Fibroblast of skin of left biceps (primary cell): ENCODE measurements around the gene PALB2.

Experiments used
- DNase-seq, 2 experiments: peaks; one replicate each; pipeline ENCODE4 v3.0.0-alpha.2; 2013; ENCODE audit warnings: low read depth in 2 of 2

PALB2 gene

GRCh38 chr16:23581764-23582163 lies 59.3 kb downstream of the PALB2 start:
- DNase-seq: no peak

- no peak for DNase-seq
Measured at GRCh38 chr16:23580391-23580790, 60.7 kb downstream of the PALB2 start.

- no peak for DNase-seq
Measured at GRCh38 chr16:23579371-23579770, 61.7 kb downstream of the PALB2 start.

GRCh38 chr16:23578101-23578830 lies 62.8 kb downstream of the PALB2 start:
- no peak for DNase-seq

- DNase-seq: no peak
Measured at GRCh38 chr16:23577493-23577892, 63.6 kb downstream of the PALB2 start.

GRCh38 chr16:23575834-23576233 lies 65.3 kb downstream of the PALB2 start:
- DNase-seq: no peak

DNA sequence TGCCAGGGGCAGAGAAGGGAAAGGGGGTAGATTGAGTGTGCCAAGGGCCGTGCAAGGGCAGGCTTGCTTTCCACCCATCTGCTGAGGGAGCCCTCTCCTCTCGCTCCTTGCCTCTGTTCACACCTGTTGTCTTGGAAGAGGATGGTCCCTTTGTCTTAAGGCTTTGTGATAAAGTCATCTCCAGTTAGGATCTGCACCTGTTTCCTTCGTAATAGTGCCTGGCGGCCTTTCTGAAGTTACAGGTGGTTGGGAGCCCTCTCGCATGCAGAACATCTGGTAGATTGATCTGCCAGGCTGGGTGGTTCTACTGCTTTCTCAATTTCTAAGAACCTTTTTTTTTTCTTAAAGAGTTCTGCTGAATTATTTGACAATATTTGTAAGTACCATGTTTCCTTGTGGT lies 67.3 kb downstream of the PALB2 start:
- no peak for DNase-seq

DNA sequence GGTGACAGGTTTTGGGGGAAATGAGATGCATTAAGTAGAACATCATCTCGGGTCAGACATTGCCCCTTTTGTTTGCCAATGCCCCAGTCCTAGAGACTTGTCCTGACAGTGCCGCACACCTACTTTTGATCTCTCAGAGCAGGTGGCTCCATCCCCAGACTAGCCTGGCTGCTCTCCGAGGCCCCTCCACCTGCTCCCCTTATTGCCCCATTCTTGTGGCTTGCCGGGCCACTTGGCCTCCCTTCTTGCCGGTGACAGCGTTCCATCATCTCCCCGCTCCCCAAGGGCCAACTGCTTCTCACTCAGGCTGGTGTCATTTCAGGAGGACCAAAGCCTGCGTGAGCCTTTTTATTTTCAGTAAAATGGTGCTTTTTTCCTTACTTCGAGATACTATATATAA lies 68.7 kb downstream of the PALB2 start:
- DNase-seq: no peak

DNA sequence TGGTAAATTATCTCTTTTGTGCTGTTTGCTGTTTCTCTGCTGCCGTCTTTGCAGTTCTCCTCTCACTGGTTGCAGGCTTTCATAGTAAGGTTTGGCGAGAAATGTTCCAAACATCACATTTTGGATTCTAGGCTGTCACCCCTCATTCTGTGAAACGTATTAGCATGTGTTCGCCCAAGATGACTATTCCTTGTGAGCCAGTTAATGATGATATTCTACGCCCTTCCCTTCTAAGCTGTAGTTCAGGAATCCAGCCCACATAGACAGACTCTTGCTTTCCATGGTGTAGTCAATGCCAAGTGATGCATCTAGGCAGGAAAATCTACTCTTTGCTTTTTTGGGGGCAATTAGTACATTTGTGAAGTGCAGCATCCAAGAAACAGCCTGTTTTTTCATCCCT lies 69.2 kb downstream of the PALB2 start:
- DNase-seq: no peak

DNA sequence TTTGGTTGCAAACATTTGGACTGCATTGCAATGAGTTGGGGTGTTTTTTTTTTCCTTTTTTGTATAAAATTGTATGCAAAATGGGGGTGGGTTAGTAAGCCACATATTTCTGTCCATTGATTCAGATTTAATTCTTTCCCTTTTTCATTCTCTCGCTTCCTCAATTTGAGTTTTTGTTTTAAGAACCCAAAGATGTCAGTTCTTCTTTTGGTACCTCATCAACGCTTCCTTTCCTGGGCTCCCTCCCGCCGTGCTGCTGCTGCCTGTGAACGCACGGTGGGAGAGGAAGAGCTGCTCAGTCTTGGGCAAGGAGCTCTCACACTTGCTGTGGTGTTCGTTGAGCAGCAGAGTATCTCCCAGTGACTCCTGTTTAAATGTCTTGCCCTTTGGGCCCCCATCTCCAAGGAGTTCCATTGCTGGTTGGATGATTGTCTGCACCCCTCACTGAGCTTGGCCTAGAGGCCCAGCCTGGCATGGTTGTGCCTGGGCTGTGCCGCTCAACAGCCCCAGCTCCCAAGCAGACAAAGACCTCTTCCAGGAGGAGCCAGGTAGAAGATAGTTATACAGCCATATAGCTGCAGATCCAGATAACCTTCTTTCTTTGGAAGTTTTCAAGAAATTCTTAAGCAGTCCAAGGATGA lies 70.0 kb downstream of the PALB2 start:
- no peak for DNase-seq

GRCh38 chr16:23567602-23568001 lies 73.5 kb downstream of the PALB2 start:
- no peak for DNase-seq

GRCh38 chr16:23566724-23567123 lies 74.4 kb downstream of the PALB2 start:
- DNase-seq: no peak

DNA sequence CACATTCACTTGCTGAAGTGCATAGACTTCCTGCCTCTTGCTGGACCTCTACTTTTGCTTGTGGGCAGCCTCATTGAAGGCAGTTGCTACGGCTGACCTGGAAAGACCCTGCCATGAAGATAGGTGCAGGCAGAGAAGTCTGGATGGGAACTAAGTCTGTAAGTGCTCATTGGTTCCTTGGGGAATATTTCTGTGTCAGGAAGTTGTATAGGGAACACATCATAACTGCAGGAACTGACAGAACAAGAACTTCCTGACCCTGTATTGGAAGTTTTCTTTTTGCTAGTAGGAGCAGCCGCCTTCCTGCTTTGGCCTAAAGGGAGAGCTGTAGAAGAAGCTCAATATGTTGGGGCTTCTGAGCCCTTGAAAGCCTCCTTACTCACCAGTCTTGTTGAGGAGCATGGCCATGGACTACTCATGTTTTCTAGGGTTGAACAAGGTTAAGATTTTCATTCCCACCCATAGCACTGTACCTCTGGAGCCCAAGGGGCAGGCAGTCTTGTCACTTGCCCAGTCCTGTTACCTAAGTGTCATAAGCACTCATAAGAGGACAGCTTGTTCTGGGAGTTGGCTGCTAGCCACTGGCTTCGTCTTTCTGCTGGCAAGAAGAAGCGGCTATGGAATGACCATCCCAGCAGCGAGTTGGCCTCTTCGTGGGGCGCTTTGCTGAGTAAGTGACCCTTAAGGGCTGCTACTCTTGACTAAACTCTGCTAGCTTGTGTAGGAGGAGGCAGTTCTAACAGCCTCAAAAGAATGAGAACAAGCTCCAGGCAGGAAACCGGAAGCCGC lies 76.3 kb downstream of the PALB2 start:
- DNase-seq: no peak

DNA sequence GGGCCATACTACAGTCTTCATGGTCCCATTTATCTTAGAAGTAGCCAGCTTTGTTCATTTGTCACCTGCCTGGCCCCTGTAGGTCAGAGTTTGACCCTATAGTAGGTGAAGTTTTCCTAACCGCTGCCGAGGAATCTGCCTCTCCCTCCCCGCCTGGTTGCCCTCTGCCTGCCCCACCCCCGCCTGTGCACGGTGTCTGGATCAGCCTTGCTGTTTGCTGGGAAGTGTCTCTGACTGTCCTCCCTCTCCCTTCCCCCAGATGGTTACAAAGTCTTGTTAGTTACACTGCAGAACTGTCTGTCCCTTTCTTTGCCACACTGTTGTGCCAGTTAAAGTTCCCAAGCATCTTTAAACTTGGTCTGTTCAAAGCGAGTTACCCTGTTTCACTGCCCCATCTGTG lies 77.9 kb downstream of the PALB2 start:
- DNase-seq: no peak

DNA sequence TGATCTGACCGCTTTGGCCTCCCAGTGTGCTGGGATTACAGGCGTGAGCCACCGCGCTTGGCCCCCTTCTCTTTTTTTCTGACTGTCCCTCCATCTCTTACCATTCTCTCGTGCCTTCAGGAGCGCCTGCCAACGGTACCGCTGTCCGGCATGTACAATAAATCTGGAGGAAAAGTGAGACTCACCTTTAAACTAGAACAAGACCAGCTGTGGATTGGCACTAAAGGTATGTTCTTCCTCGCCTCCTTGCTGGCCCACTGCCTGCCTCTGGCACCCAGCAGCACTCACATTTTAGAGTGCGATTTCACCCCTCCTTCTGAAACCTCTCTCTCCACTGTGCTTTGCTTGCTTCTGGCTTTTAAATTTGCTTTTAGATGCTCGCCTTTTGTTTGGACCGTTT lies 78.6 kb downstream of the PALB2 start:
- DNase-seq: no peak

DNA sequence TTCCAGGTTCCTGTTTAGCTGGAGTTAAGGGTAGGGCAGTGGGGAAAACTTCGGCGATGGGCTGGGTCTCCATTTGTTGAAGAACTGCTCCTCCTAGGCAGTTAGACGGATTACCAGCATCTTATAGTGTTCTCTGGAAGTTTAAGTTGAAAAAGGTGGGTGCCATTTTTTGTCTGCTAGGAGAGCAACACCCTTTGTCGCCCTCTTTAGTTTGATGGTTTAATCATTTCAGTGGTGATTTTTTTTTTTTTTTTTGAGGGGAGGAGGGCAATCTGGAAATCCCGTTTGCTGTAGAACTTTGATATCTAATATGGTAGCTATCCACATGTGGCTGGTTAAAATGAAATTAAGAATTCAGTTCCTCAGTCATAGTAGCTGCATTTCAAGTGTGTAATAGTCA lies 79.5 kb downstream of the PALB2 start:
- DNase-seq: no peak

GRCh38 chr16:23557779-23558702 lies 83.1 kb downstream of the PALB2 start:
- DNase-seq: no peak

DNA sequence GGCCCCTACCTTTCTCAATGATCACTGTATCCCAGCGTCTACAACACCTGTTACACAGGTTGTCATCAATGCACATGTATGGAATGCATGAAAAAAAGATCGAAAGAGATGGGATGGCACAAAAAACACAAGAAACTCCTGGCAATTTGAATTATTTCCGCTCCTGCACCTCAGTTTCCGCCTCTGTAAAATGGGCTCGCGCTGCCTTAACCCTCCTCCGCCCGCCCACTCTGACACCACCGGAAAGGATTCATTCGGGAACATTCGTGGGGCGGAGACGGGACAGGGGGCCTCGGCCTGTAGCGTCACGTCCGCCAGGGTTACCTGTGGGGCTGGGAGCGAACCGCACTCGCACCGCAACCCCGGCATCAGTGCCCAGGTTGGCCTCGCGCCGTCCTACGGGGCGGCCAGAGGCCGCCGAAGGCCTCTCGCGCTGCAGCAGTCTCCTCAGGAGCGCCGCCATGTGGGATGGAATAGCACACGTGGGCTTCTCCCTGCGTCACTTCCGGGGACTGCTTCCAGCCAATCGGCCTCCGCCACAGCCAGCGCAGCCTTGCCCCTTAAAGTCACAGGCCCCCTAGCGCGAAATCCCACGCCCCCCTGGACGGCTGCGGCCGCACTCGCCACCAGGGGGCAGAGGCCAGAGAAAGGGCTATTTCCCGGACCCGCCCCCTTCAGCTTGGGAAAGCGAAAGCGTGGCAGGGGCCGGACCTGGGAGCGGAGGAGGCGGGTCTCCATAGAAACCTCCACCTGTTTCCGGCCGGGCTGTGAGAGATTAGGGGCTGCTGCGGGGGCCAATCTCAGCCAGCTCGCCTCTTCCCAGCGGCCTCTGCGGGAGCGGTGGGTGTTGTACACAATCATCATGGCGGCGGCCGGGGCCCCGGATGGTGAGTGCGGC lies 84.0 kb downstream of the PALB2 start, which contains the start of the genes EARS2 and UBFD1:
Gene EARS2 (minus strand): TSS at position 470 of the 898 bp plus-strand sequence. CDS start 7 bp downstream, at position 463.
Gene UBFD1 (plus strand): TSS at position 847 of the 898 bp plus-strand sequence. CDS start 16 bp downstream, at position 863.
- peak; percentile 97 for DNase-seq

GRCh38 chr16:23554536-23554935 lies 86.6 kb downstream of the PALB2 start:
- no peak for DNase-seq
